GM18870 (cell line): ENCODE measurements around the gene GEMIN5.
"Not testable (repeated sequence)": the region's sequence is repeated elsewhere in the genome, so short reads cannot be mapped to it uniquely, and the experiment has no call there.

Experiments used
- ATAC-seq: cut with Tn5 transposase; IDR thresholded peaks from one replicate; pipeline ENCODE4 v1.9.1; 2021; ENCODE audit warnings: moderate library complexity; ENCODE audit not compliant: unreplicated experiment

The GEMIN5 gene

GRCh38 chr5:154940772-154941620 is 3.0 kb upstream of the GEMIN5 start, which contains the start of gene MRPL22:
Gene MRPL22, plus strand, starts transcription at chr5:154941073. Its CDS starts 38 bp downstream, at chr5:154941111.
- peak; percentile 53 for ATAC-seq

- no peak for ATAC-seq
Observed at GRCh38 chr5:154940375-154940771, 2.4 kb upstream of the GEMIN5 start.

- ATAC-seq: not testable (repeated sequence)
Observed at GRCh38 chr5:154939387-154939786, 1.4 kb upstream of the GEMIN5 start.

- ATAC-seq: peak; percentile 0
Observed at GRCh38 chr5:154937186-154937717, 759 bp downstream of the GEMIN5 start.

- no peak for ATAC-seq
Observed at GRCh38 chr5:154934881-154935280, 3.1 kb downstream of the GEMIN5 start.

GRCh38 chr5:154933537-154933936 is 4.5 kb downstream of the GEMIN5 start:
- no peak for ATAC-seq

- ATAC-seq: no peak
Observed at GRCh38 chr5:154923441-154924430, 14.3 kb downstream of the GEMIN5 start.

GRCh38 chr5:154917757-154918156 is 20.3 kb downstream of the GEMIN5 start:
- ATAC-seq: no peak

GRCh38 chr5:154916874-154917273 is 21.1 kb downstream of the GEMIN5 start:
- no peak for ATAC-seq

- not testable (repeated sequence) for ATAC-seq
Observed at GRCh38 chr5:154905601-154906000, 32.4 kb downstream of the GEMIN5 start.

GRCh38 chr5:154901913-154902312 is 36.1 kb downstream of the GEMIN5 start:
- no peak for ATAC-seq

- no peak for ATAC-seq
Observed at GRCh38 chr5:154901276-154901675, 36.7 kb downstream of the GEMIN5 start.

GRCh38 chr5:154900066-154900465 is 37.9 kb downstream of the GEMIN5 start:
- no peak for ATAC-seq

GRCh38 chr5:154899151-154899816 is 38.7 kb downstream of the GEMIN5 start:
- ATAC-seq: no peak

GRCh38 chr5:154898210-154898609 is 39.8 kb downstream of the GEMIN5 start:
- ATAC-seq: no peak

- ATAC-seq: no peak
Observed at GRCh38 chr5:154896562-154897165, 41.3 kb downstream of the GEMIN5 start.

- ATAC-seq: no peak
Observed at GRCh38 chr5:154895606-154896561, 42.1 kb downstream of the GEMIN5 start.

GRCh38 chr5:154893381-154893780 is 44.6 kb downstream of the GEMIN5 start:
- no peak for ATAC-seq

- ATAC-seq: no peak
Observed at GRCh38 chr5:154892369-154892771, 45.6 kb downstream of the GEMIN5 start.
